MM.1S (cell line): ENCODE results near the gene DDX20.

Source experiments
- DNase-seq: peaks from one replicate; pipeline ENCODE4 v3.0.0-alpha.2; 2015
- H2AFZ ChIP-seq: fragments of 300-600 bp; sonication (generic); 2 replicates; pipeline ENCODE4 v1.6.0; 2016; ENCODE audit warnings: antibody characterized with exemption, low read length
- H3F3A ChIP-seq: fragments of 300-600 bp; sonication (generic); 2 replicates; pipeline ENCODE4 v1.6.1; 2016; ENCODE audit warnings: mild to moderate bottlenecking, antibody characterized with exemption, low read length, moderate library complexity, mixed read lengths; ENCODE audit not compliant: insufficient read depth
- H3K27ac ChIP-seq: fragments of 300-600 bp; sonication (generic); 2 replicates; pipeline ENCODE4 v1.5.1; 2016; ENCODE audit warnings: mild to moderate bottlenecking, low read length
- H3K27me3 ChIP-seq: fragments of 300-600 bp; sonication (generic); replicated peaks from 2 replicates; pipeline ENCODE4 v1.6.0; 2016; ENCODE audit warnings: low read length; ENCODE audit not compliant: insufficient read depth
- H3K36me3 ChIP-seq: fragments of 300-600 bp; sonication (generic); replicated peaks from 2 replicates; pipeline ENCODE4 v1.6.1; 2016; ENCODE audit warnings: mild to moderate bottlenecking, low read length, mixed read lengths; ENCODE audit not compliant: insufficient read depth
- H3K4me1 ChIP-seq: fragments of 300-600 bp; sonication (generic); 2 replicates; pipeline ENCODE4 v1.6.1; 2016; ENCODE audit warnings: low read length, mixed read lengths
- H3K4me2 ChIP-seq: fragments of 300-600 bp; sonication (generic); 2 replicates; pipeline ENCODE4 v1.6.0; 2016; ENCODE audit warnings: low read depth, low read length
- H3K4me3 ChIP-seq: fragments of 300-600 bp; sonication (generic); 2 replicates; pipeline ENCODE4 v1.5.1; 2016; ENCODE audit warnings: low read length, mixed read lengths
- H3K79me2 ChIP-seq: fragments of 300-600 bp; sonication (generic); 2 replicates; pipeline ENCODE4 v1.6.1; 2016; ENCODE audit warnings: mixed run types, low read length, mixed read lengths
- H3K9ac ChIP-seq: fragments of 300-600 bp; sonication (generic); 2 replicates; pipeline ENCODE4 v1.6.1; 2016; ENCODE audit warnings: low read length, mixed read lengths
- H3K9me2 ChIP-seq: fragments of 300-600 bp; sonication (generic); replicated peaks from 2 replicates; pipeline ENCODE4 v1.6.1; 2016; ENCODE audit warnings: mild to moderate bottlenecking, low read length, mixed read lengths; ENCODE audit not compliant: insufficient read depth
- H3K9me3 ChIP-seq: fragments of 300-600 bp; sonication (generic); replicated peaks from 2 replicates; pipeline ENCODE4 v1.6.1; 2016; ENCODE audit warnings: mild to moderate bottlenecking, low read length, mixed read lengths; ENCODE audit not compliant: insufficient read depth
- H4K20me1 ChIP-seq: fragments of 300-600 bp; sonication (generic); 2 replicates; pipeline ENCODE4 v1.6.1; 2016; ENCODE audit warnings: mild to moderate bottlenecking, low read length, moderate library complexity, mixed read lengths; ENCODE audit not compliant: insufficient read depth
- EZH2 ChIP-seq: fragments of 300-600 bp; sonication (generic); optimal IDR thresholded peaks from 2 replicates; pipeline ENCODE3; 2017; ENCODE audit warnings: low read depth, mild to moderate bottlenecking, antibody characterized with exemption, low read length, mixed read lengths
- EZH2phosphoT487 ChIP-seq: fragments of 300-600 bp; sonication (generic); IDR thresholded peaks from 2 replicates; pipeline ENCODE4 v1.6.1; 2018; ENCODE audit warnings: antibody characterized with exemption, low read length
- TF ChIP-seq, protein P1 (sequence below): fragments of 300-600 bp; sonication (generic); IDR thresholded peaks from 2 replicates; pipeline ENCODE4 v1.5.1; 2016; ENCODE audit warnings: antibody characterized with exemption, low read length, mixed read lengths

The DDX20 gene

DNA sequence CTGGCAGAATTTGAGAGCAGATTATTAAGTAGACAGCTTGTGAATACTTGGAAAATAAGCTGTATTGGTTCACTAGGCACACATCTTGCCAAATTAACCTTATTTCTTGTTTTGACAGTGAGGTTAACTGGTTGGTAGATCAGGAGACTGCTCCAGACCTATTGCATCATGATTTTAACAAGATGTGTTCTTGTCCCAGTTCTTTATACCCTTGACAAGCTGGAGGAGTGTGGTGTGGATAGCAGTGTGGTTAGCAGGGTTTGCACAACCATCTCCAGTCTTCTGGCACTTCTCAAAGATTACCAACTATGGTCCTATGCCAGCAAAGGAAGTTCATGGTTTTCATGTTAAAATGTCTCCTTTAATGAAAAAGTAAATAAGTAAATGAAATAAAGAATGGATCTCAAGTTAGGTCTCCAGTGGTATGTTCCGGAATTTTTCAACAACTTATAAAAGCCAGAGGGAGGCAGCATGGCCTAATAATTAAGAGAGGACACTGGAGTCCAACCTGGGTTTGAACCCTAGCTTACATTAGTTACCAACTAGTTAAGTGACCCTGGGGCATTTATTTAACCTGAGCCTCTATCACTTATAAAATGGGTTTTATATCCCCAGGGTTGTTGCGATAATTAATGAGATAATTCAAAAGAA lies 34.1 kb downstream of the DDX20 start:
- no peak for DNase-seq
- H3K27me3 ChIP-seq: no peaks in the 10 kb centered on the region
- no peak overlapping the region for H3K27ac ChIP-seq

DNA sequence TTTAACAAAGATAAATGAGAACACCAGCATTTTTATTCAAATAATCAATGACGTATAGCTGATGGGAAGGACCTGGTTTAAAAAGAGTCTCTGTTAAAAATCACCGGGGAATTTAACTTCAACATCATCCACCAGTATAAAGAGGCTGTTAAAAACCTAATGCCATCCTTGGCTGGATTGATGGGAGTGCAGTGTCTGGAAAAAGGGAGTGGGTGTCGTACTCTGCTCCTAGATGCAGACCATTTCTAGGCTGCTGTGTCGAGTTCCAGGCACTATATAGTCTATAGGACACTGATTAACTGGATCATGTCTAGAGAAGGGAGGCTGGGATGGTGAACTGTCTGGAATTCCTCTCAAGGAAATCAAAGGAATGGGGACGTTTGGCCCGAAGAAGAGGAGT lies 36.1 kb downstream of the DDX20 start:
- H3K9ac ChIP-seq: no peak overlapping the region
- H4K20me1 ChIP-seq: no peaks in the 10 kb centered on the region
- no peak overlapping the region for H2AFZ ChIP-seq
- no peaks in the 10 kb centered on the region for H3K9me2 ChIP-seq
- H3K27ac ChIP-seq: no peak overlapping the region
- H3K4me1 ChIP-seq: no peaks in the 10 kb centered on the region
- no peaks in the 10 kb centered on the region for H3K9me3 ChIP-seq
- TF ChIP-seq EZH2: no peak
- no peak overlapping the region for H3K4me2 ChIP-seq
- no peaks in the 10 kb centered on the region for H3F3A ChIP-seq
- no peaks in the 10 kb centered on the region for H3K36me3 ChIP-seq
- no peaks in the 10 kb centered on the region for H3K79me2 ChIP-seq
- DNase-seq: no peak
- H3K4me3 ChIP-seq: no peak overlapping the region
- H3K27me3 ChIP-seq: no peaks in the 10 kb centered on the region

More for the DNA sequence above, 34.1 kb downstream of the DDX20 start:
- no peak overlapping the region for H3K4me2 ChIP-seq
- H3K9me3 ChIP-seq: no peaks in the 10 kb centered on the region
- H3K36me3 ChIP-seq: no peaks in the 10 kb centered on the region
- no peaks in the 10 kb centered on the region for H3K79me2 ChIP-seq
- H3K9me2 ChIP-seq: no peaks in the 10 kb centered on the region
- H3K4me1 ChIP-seq: no peaks in the 10 kb centered on the region
- H3K9ac ChIP-seq: no peak overlapping the region
- H3F3A ChIP-seq: no peaks in the 10 kb centered on the region
- H2AFZ ChIP-seq: no peak overlapping the region
- no peaks in the 10 kb centered on the region for H4K20me1 ChIP-seq
- H3K4me3 ChIP-seq: no peak overlapping the region
- TF ChIP-seq EZH2phosphoT487 (no peak), EZH2 (no peak)
- TF ChIP-seq, protein P1, sequence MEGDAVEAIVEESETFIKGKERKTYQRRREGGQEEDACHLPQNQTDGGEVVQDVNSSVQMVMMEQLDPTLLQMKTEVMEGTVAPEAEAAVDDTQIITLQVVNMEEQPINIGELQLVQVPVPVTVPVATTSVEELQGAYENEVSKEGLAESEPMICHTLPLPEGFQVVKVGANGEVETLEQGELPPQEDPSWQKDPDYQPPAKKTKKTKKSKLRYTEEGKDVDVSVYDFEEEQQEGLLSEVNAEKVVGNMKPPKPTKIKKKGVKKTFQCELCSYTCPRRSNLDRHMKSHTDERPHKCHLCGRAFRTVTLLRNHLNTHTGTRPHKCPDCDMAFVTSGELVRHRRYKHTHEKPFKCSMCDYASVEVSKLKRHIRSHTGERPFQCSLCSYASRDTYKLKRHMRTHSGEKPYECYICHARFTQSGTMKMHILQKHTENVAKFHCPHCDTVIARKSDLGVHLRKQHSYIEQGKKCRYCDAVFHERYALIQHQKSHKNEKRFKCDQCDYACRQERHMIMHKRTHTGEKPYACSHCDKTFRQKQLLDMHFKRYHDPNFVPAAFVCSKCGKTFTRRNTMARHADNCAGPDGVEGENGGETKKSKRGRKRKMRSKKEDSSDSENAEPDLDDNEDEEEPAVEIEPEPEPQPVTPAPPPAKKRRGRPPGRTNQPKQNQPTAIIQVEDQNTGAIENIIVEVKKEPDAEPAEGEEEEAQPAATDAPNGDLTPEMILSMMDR: no peak

DNA sequence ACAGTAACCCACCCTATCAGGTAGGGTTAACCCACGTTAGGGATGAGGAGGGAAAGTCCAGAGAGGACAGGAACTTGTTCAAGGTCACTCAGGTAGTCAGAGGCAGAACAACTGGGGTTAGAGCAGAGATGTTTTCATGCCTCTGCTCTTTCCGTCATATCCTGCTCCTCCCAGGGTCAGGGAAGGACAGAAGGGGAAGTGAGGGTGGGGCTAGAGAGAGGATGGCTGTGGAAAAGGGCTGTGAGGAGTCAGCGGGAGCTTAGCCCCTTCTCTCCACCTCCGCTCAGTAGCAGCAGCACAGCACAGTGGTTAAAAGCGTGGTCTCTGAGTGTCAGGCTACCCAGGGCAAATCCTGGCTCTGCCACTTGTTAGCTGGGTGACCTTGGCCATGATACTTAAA lies 36.5 kb downstream of the DDX20 start:
- no peak overlapping the region for H3K9ac ChIP-seq
- H3K4me1 ChIP-seq: no peaks in the 10 kb centered on the region
- H3K79me2 ChIP-seq: no peaks in the 10 kb centered on the region
- H3K27me3 ChIP-seq: no peaks in the 10 kb centered on the region
- no peak overlapping the region for H3K27ac ChIP-seq
- no peaks in the 10 kb centered on the region for H3K36me3 ChIP-seq
- no peak overlapping the region for H2AFZ ChIP-seq
- H3K4me2 ChIP-seq: no peak overlapping the region
- H3K9me2 ChIP-seq: no peaks in the 10 kb centered on the region
- H3K4me3 ChIP-seq: no peak overlapping the region
- no peaks in the 10 kb centered on the region for H3K9me3 ChIP-seq
- H3F3A ChIP-seq: no peaks in the 10 kb centered on the region
- H4K20me1 ChIP-seq: no peaks in the 10 kb centered on the region
- DNase-seq: no peak
- TF ChIP-seq EZH2phosphoT487 (no peak), EZH2 (no peak)
- TF ChIP-seq, protein P1: no peak

DNA sequence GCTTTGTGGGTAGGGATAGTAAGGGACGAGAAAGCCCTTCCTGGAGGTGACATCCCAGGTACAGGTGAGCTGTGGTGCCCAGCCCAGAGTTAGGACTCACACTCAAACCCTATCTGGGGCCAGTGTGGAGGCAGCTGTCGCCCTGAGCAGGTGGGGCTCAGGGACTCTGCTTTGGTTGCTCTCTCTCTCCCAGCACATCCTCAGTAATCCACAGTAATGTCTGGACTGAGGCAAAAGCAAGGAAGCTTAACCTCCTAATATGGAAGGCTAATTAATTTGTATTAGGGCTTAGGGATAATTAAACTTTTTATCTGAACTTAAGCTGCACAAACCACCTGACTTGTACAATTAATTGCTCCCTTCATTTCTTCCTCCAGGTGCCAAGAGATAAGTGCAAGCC lies 38.2 kb downstream of the DDX20 start:
- Histone ChIP-seq H3F3A (no peaks in the 10 kb centered on the region), H3K27me3 (no peaks in the 10 kb centered on the region), H3K4me2 (no peak overlapping the region), H3K9me3 (no peaks in the 10 kb centered on the region), H3K79me2 (no peaks in the 10 kb centered on the region), H3K4me3 (no peak overlapping the region), H3K9me2 (no peaks in the 10 kb centered on the region), H3K27ac (no peak overlapping the region), H4K20me1 (no peaks in the 10 kb centered on the region), H3K9ac (no peak overlapping the region), H2AFZ (no peak overlapping the region), H3K4me1 (no peaks in the 10 kb centered on the region), H3K36me3 (no peaks in the 10 kb centered on the region)
- TF ChIP-seq EZH2phosphoT487 (no peak), EZH2 (no peak)
- TF ChIP-seq, protein P1: no peak
- DNase-seq: no peak
